C4-2B (cell line): ENCODE results near the gene SLC4A1AP.

Experiments used
- ZFX ChIP-seq: fragments of 450-650 bp; IDR thresholded peaks from 2 replicates; pipeline ENCODE4 v1.6.1; 2017
- TF ChIP-seq, protein P1 (sequence below): fragments of 450-650 bp; conservative IDR thresholded peaks from 2 replicates; pipeline ENCODE4 v1.5.1; 2017; ENCODE audit warnings: mild to moderate bottlenecking

DNA sequence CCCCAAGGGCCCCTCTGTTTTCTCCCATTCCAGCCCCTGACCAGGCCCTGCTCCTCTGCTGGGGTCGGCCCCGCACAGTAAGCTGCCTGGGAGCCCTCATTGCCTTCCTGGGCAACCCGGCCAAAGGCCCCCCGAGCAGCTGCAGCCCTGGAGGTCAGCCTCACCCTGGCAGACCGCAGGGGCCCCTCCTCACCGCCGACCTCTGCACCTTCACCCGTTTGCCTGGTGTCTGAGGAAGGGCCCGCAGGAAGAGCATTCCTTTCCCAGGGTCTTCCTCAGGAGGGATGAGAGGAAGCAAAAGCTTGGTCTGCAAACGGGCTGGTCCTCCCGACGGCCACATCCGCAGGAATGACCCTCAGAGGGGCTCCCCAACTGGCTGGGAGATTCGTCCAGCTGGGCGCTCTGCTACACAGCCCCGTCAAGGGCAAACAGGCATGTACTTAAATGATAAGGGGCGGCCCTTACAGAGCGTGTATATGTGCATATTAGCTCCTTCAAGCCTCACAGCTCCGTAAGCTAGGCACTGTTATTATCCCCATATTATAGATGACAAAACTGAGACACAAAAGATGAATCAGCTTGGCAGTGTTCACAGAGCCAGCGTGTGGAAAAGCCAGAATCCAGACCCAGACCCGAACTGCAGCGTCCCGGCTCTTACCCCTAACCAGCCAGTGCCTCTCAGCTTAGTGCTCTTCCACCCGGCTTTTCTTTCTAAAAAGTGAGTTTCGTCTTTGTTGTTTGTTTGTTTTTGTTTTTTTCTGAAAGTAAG is 52.8 kb downstream of the SLC4A1AP start:
- TF ChIP-seq, protein P1, sequence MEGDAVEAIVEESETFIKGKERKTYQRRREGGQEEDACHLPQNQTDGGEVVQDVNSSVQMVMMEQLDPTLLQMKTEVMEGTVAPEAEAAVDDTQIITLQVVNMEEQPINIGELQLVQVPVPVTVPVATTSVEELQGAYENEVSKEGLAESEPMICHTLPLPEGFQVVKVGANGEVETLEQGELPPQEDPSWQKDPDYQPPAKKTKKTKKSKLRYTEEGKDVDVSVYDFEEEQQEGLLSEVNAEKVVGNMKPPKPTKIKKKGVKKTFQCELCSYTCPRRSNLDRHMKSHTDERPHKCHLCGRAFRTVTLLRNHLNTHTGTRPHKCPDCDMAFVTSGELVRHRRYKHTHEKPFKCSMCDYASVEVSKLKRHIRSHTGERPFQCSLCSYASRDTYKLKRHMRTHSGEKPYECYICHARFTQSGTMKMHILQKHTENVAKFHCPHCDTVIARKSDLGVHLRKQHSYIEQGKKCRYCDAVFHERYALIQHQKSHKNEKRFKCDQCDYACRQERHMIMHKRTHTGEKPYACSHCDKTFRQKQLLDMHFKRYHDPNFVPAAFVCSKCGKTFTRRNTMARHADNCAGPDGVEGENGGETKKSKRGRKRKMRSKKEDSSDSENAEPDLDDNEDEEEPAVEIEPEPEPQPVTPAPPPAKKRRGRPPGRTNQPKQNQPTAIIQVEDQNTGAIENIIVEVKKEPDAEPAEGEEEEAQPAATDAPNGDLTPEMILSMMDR: no peak
- TF ChIP-seq ZFX: no peak
